Measurements from ENCODE around the gene CDH4. TPM values are rescaled to one million over a fixed set of nuclear protein-coding genes. Genes with fewer than 3 reads are reported as not detected.

Gene CDH4
- under 1 TPM; 0.10 to 0.21 TPM for total RNA-seq

- no peak within 1 kb of the TSS for H3K27ac Mint-ChIP-seq
- POLR2A ChIA-PET = no interaction called here
- intact Hi-C loops (cut with micrococcal nuclease) = no loop called here
- DNase-seq = no peak
- peaks cover 57% of the 10 kb centered on the region for H3K27me3 Mint-ChIP-seq
- no peaks in the 10 kb centered on the region for H3K9me3 Mint-ChIP-seq
- CTCF ChIA-PET = no interaction called here
- H3K4me3 Mint-ChIP-seq = no peak within 1 kb of the TSS
- H3K36me3 Mint-ChIP-seq = no peaks in the 10 kb centered on the region
- H3K4me1 Mint-ChIP-seq (ENCODE audit: low read depth) = no peaks in the 10 kb centered on the region
Observed at GRCh38 chr20:61251529-61252393, at the start of gene CDH4. TSS of gene CDH4 (plus strand) at chr20:61252261.

- DNase-seq = no peak
- H3K36me3 Mint-ChIP-seq = no peaks in the 10 kb centered on the region
- no peaks in the 10 kb centered on the region for H3K4me1 Mint-ChIP-seq (ENCODE audit: low read depth)
- H3K9me3 Mint-ChIP-seq = peaks cover 3% of the 10 kb centered on the region
- intact Hi-C loops (cut with micrococcal nuclease) = no loop called here
- POLR2A ChIA-PET = no interaction called here
- no peak overlapping the region for H3K27ac Mint-ChIP-seq
- H3K27me3 Mint-ChIP-seq = peaks cover 5% of the 10 kb centered on the region
- no peak overlapping the region for H3K4me3 Mint-ChIP-seq
- CTCF ChIA-PET = no interaction called here
Observed at GRCh38 chr20:61203320-61203719, 48.7 kb upstream of the CDH4 start.

- no peak overlapping the region for H3K4me3 Mint-ChIP-seq
- H3K36me3 Mint-ChIP-seq = no peaks in the 10 kb centered on the region
- ChIA-PET POLR2A (no interaction called here), CTCF (interaction anchor here (0.6 kb wide), 1 partner anchor 53 kb away, joined by 3 read pairs; no protein-coding TSS in a partner anchor)
- H3K27ac Mint-ChIP-seq = no peak overlapping the region
- intact Hi-C loops (cut with micrococcal nuclease) = no loop called here
- H3K4me1 Mint-ChIP-seq (ENCODE audit: low read depth) = no peaks in the 10 kb centered on the region
- DNase-seq = no peak
- peaks cover 3% of the 10 kb centered on the region for H3K9me3 Mint-ChIP-seq
- H3K27me3 Mint-ChIP-seq = peaks cover 4% of the 10 kb centered on the region
Observed at GRCh38 chr20:61204206-61204605, 47.9 kb upstream of the CDH4 start.

- Mint-ChIP-seq H3K36me3 (no peaks in the 10 kb centered on the region), H3K27me3 (peaks cover 4% of the 10 kb centered on the region), H3K9me3 (peaks cover 3% of the 10 kb centered on the region), H3K4me3 (no peak overlapping the region), H3K4me1 (ENCODE audit: low read depth) (no peaks in the 10 kb centered on the region), H3K27ac (no peak overlapping the region)
- intact Hi-C loops (cut with micrococcal nuclease) = no loop called here
- no peak for DNase-seq
- ChIA-PET CTCF (no interaction called here), POLR2A (no interaction called here)
Observed at GRCh38 chr20:61205769-61206168, 46.3 kb upstream of the CDH4 start.

GRCh38 chr20:61210862-61211261 is 41.2 kb upstream of the CDH4 start:
- Mint-ChIP-seq H3K27me3 (peaks cover 1% of the 10 kb centered on the region), H3K9me3 (no peaks in the 10 kb centered on the region), H3K4me3 (no peak overlapping the region), H3K27ac (no peak overlapping the region), H3K4me1 (ENCODE audit: low read depth) (no peaks in the 10 kb centered on the region), H3K36me3 (no peaks in the 10 kb centered on the region)
- POLR2A ChIA-PET = no interaction called here
- CTCF ChIA-PET = no interaction called here
- DNase-seq = no peak
- intact Hi-C loops (cut with micrococcal nuclease) = no loop called here

GRCh38 chr20:61217848-61218247 is 34.2 kb upstream of the CDH4 start:
- ChIA-PET CTCF (interaction anchor here (1.1 kb wide), 1 partner anchor 11 kb away, joined by 3 read pairs; no protein-coding TSS in a partner anchor), POLR2A (no interaction called here)
- Mint-ChIP-seq H3K4me3 (no peak overlapping the region), H3K27me3 (peaks cover 8% of the 10 kb centered on the region), H3K4me1 (ENCODE audit: low read depth) (no peaks in the 10 kb centered on the region), H3K9me3 (peaks cover 11% of the 10 kb centered on the region), H3K36me3 (no peaks in the 10 kb centered on the region), H3K27ac (no peak overlapping the region)
- no peak for DNase-seq
- intact Hi-C loops (cut with micrococcal nuclease) = no loop called here

GRCh38 chr20:61219021-61219431 is 33.0 kb upstream of the CDH4 start:
- Mint-ChIP-seq H3K9me3 (peaks cover 11% of the 10 kb centered on the region), H3K4me3 (no peak overlapping the region), H3K27ac (no peak overlapping the region), H3K4me1 (ENCODE audit: low read depth) (no peaks in the 10 kb centered on the region), H3K36me3 (no peaks in the 10 kb centered on the region), H3K27me3 (peaks cover 8% of the 10 kb centered on the region)
- intact Hi-C loops (cut with micrococcal nuclease) = no loop called here
- CTCF ChIA-PET = no interaction called here
- DNase-seq = no peak
- POLR2A ChIA-PET = no interaction called here

- Mint-ChIP-seq H3K27ac (no peak overlapping the region), H3K4me1 (ENCODE audit: low read depth) (no peaks in the 10 kb centered on the region), H3K27me3 (peaks cover 8% of the 10 kb centered on the region), H3K4me3 (no peak overlapping the region), H3K36me3 (no peaks in the 10 kb centered on the region), H3K9me3 (peaks cover 11% of the 10 kb centered on the region)
- no peak for DNase-seq
- ChIA-PET POLR2A (no interaction called here), CTCF (interaction anchor here (1.0 kb wide), 1 partner anchor 9 kb away, joined by 4 read pairs; no protein-coding TSS in a partner anchor)
- intact Hi-C loops (cut with micrococcal nuclease) = no loop called here
Observed at GRCh38 chr20:61220131-61220530, 31.9 kb upstream of the CDH4 start.

GRCh38 chr20:61220626-61221325 is 31.3 kb upstream of the CDH4 start:
- H3K9me3 Mint-ChIP-seq = peaks cover 11% of the 10 kb centered on the region
- CTCF ChIA-PET = interaction anchor here (1.0 kb wide), 1 partner anchor 8 kb away, joined by 4 read pairs; no protein-coding TSS in a partner anchor

GRCh38 chr20:61222699-61223098 is 29.4 kb upstream of the CDH4 start:
- Mint-ChIP-seq H3K27me3 (peaks cover 6% of the 10 kb centered on the region), H3K27ac (no peak overlapping the region), H3K9me3 (peaks cover 9% of the 10 kb centered on the region), H3K4me1 (ENCODE audit: low read depth) (no peaks in the 10 kb centered on the region), H3K36me3 (no peaks in the 10 kb centered on the region), H3K4me3 (no peak overlapping the region)
- CTCF ChIA-PET = no interaction called here
- POLR2A ChIA-PET = no interaction called here
- DNase-seq = no peak
- intact Hi-C loops (cut with micrococcal nuclease) = no loop called here

More at GRCh38 chr20:61220626-61221325, 31.3 kb upstream of the CDH4 start:
- POLR2A ChIA-PET = no interaction called here
- no peak for DNase-seq
- intact Hi-C loops (cut with micrococcal nuclease) = no loop called here
- H3K4me3 Mint-ChIP-seq = no peak overlapping the region
- peaks cover 8% of the 10 kb centered on the region for H3K27me3 Mint-ChIP-seq
- no peaks in the 10 kb centered on the region for H3K4me1 Mint-ChIP-seq (ENCODE audit: low read depth)
- H3K27ac Mint-ChIP-seq = no peak overlapping the region
- H3K36me3 Mint-ChIP-seq = no peaks in the 10 kb centered on the region

GRCh38 chr20:61223121-61223520 is 28.9 kb upstream of the CDH4 start:
- Mint-ChIP-seq H3K36me3 (no peaks in the 10 kb centered on the region), H3K4me1 (ENCODE audit: low read depth) (no peaks in the 10 kb centered on the region), H3K4me3 (no peak overlapping the region), H3K27ac (no peak overlapping the region), H3K9me3 (peaks cover 6% of the 10 kb centered on the region), H3K27me3 (peaks cover 5% of the 10 kb centered on the region)
- CTCF ChIA-PET = no interaction called here
- DNase-seq = no peak
- POLR2A ChIA-PET = no interaction called here
- intact Hi-C loops (cut with micrococcal nuclease) = no loop called here

GRCh38 chr20:61230166-61230565 is 21.9 kb upstream of the CDH4 start:
- peaks cover 9% of the 10 kb centered on the region for H3K27me3 Mint-ChIP-seq
- H3K4me1 Mint-ChIP-seq (ENCODE audit: low read depth) = peaks cover 2% of the 10 kb centered on the region
- H3K36me3 Mint-ChIP-seq = no peaks in the 10 kb centered on the region
- intact Hi-C loops (cut with micrococcal nuclease) = no loop called here
- no peak for DNase-seq
- ChIA-PET CTCF (no interaction called here), POLR2A (no interaction called here)
- H3K27ac Mint-ChIP-seq = no peak overlapping the region
- H3K4me3 Mint-ChIP-seq = no peak overlapping the region
- H3K9me3 Mint-ChIP-seq = no peaks in the 10 kb centered on the region

- H3K4me3 Mint-ChIP-seq = no peak overlapping the region
- H3K36me3 Mint-ChIP-seq = no peaks in the 10 kb centered on the region
- ChIA-PET POLR2A (no interaction called here), CTCF (no interaction called here)
- peaks cover 2% of the 10 kb centered on the region for H3K4me1 Mint-ChIP-seq (ENCODE audit: low read depth)
- intact Hi-C loops (cut with micrococcal nuclease) = no loop called here
- H3K27ac Mint-ChIP-seq = no peak overlapping the region
- no peaks in the 10 kb centered on the region for H3K9me3 Mint-ChIP-seq
- H3K27me3 Mint-ChIP-seq = peaks cover 9% of the 10 kb centered on the region
- no peak for DNase-seq
Observed at GRCh38 chr20:61233590-61233989, 18.5 kb upstream of the CDH4 start.
